RWPE1 (cell line): ENCODE results near the gene TNXB.

Source experiments
- CTCF ChIA-PET: fragments of 350-600 bp; sonication (Branson Sonifier 250); formaldehyde crosslinking; extraction: SDS; loops from one replicate; lab custom pipeline; 2021; lab: Yijun Ruan, JAX
- POLR2A ChIA-PET: fragments of 400-600 bp; formaldehyde crosslinking; extraction: SDS; loops from one replicate; lab custom pipeline; 2020; ENCODE audit warnings: antibody characterized with exemption; ENCODE audit not compliant: low non-redundant PET; lab: Yijun Ruan, JAX
- DNase-seq: peaks from one replicate; pipeline ENCODE4 v3.0.0; 2012; ENCODE audit warnings: low spot score
- H3K27ac ChIP-seq: fragments of 450-650 bp; 2 replicates; pipeline ENCODE4 v1.5.1; 2017
- CTCF ChIP-seq: fragments of 450-650 bp; conservative IDR thresholded peaks from 2 replicates; pipeline ENCODE4 v1.5.1; 2017; ENCODE audit warnings: low read depth, mild to moderate bottlenecking

Gene TNXB

GRCh38 chr6:32083812-32084768 lies 25.0 kb downstream of the TNXB start:
- ChIA-PET POLR2A (no interaction called here), CTCF (interaction anchor here (1.9 kb wide), 1 partner anchor 35 kb away, joined by 7 read pairs; no protein-coding TSS in a partner anchor)
- peak overlapping the region; percentile 92 for H3K27ac ChIP-seq
- no peak for DNase-seq
- no peak for TF ChIP-seq CTCF

- CTCF ChIA-PET, result interaction anchor here (1.9 kb wide), 1 partner anchor 36 kb away, joined by 7 read pairs; no protein-coding TSS in a partner anchor
- POLR2A ChIA-PET, result no interaction called here
- DNase-seq, result peak; percentile 93
- H3K27ac ChIP-seq, result peak overlapping the region; percentile 92
- TF ChIP-seq CTCF, result no peak
These were observed 26.2 kb downstream of the TNXB start for GRCh38 chr6:32082935-32083334.

GRCh38 chr6:32082478-32082877 lies 26.7 kb downstream of the TNXB start:
- POLR2A ChIA-PET, result no interaction called here
- H3K27ac ChIP-seq, result peak overlapping the region; percentile 92
- DNase-seq, result no peak
- TF ChIP-seq CTCF, result no peak
- CTCF ChIA-PET, result interaction anchor here (1.9 kb wide), 1 partner anchor 36 kb away, joined by 7 read pairs; no protein-coding TSS in a partner anchor

GRCh38 chr6:32081168-32081990 lies 27.8 kb downstream of the TNXB start:
- no peak for TF ChIP-seq CTCF
- peak; percentile 73 for DNase-seq
- CTCF ChIA-PET, result interaction anchor here (0.5 kb wide), 1 partner anchor 585 kb away, joined by 3 read pairs; the partner anchor contains the start of gene HLA-DQB1
- POLR2A ChIA-PET, result interaction anchor here (0.7 kb wide), 1 partner anchor 30 kb away, joined by 4 read pairs; no protein-coding TSS in a partner anchor
- H3K27ac ChIP-seq, result peak overlapping the region; percentile 92

- TF ChIP-seq CTCF, result no peak
- ChIA-PET CTCF (interaction anchor here (1.2 kb wide), 1 partner anchor 32 kb away, joined by 7 read pairs; no protein-coding TSS in a partner anchor), POLR2A (no interaction called here)
- H3K27ac ChIP-seq, result peak overlapping the region; percentile 92
- DNase-seq, result no peak
These were observed 29.4 kb downstream of the TNXB start for GRCh38 chr6:32079566-32080290.
